Esophagus squamous epithelium (tissue), 5 donors: ENCODE data around the gene SFPQ. TPM values are rescaled to one million over a fixed set of nuclear protein-coding genes. Genes with fewer than 3 reads are reported as not detected.

Experiments used
- DNase-seq: peaks from one replicate; lab custom pipeline; 2025; lab: John Stamatoyannopoulos, UW
- H3K27ac ChIP-seq, 4 donors: fragments of 200-600 bp; sonication (generic); one replicate each; pipeline ENCODE4 v1.5.1; 2016 to 2019; ENCODE audit warnings: mild to moderate bottlenecking in 1 of 4
- H3K27me3 ChIP-seq, 4 donors: fragments of 200-600 bp; sonication (generic); 1 replicate in 3 of 4; 2 replicates in 1 of 4; pipeline versions ENCODE4 v1.5.1 to v1.6.0; 2017 to 2021; ENCODE audit warnings: antibody characterized with exemption in 1 of 4
- H3K36me3 ChIP-seq, 3 donors: fragments of 200-600 bp; sonication (generic); one replicate each; pipeline ENCODE4 v1.5.1; 2016 to 2019
- H3K4me1 ChIP-seq, 3 donors: fragments of 200-600 bp; sonication (generic); one replicate each; pipeline ENCODE4 v1.5.1; 2017 to 2019
- H3K4me3 ChIP-seq, 4 donors: fragments of 200-600 bp; sonication (generic); 1 replicate in 3 of 4; 2 replicates in 1 of 4; pipeline ENCODE4 v1.5.1; 2016 to 2019; ENCODE audit warnings: mild to moderate bottlenecking in 2 of 4, moderate library complexity in 1 of 4
- H3K9me3 ChIP-seq, 3 donors: fragments of 200-600 bp; sonication (generic); one replicate each; pipeline ENCODE4 v1.5.1; 2016 to 2019
- POLR2A ChIP-seq, 4 donors: fragments of 450-650 bp; IDR thresholded peaks; one replicate each; pipeline ENCODE4 v1.6.1; 2017; ENCODE audit warnings: antibody characterized with exemption in 4 of 4, mild to moderate bottlenecking in 4 of 4, moderate library complexity in 3 of 4
- WGBS, 2 donors: methylation state at CpG; one replicate each; pipeline ENCODE4 v1.1.5; 2018; 5-methylcytosine and 5-hydroxymethylcytosine counted together
- intact Hi-C: fragments of 100-400 bp; cut with DNase I; formaldehyde crosslinking; loops from one replicate; pipeline ENCODE4 v1.15.0; 2022
- total RNA-seq, 4 donors: library from RNA; depleted of rRNA; stranded (reverse); fragments of >200 nt; gene quantifications; one replicate each; pipeline ENCODE4 v1.1.0, GENCODE V29; 2016
- TF ChIP-seq, protein P1 (sequence below), 6 experiments: fragments of 450-650 bp in 4 of 6; fragments of 200-600 bp in 2 of 6; sonication (generic) in 2 of 6; IDR thresholded peaks; one replicate each; pipeline ENCODE4 v1.5.1; 2016 to 2019; ENCODE audit warnings: antibody characterized with exemption in 6 of 6, mild to moderate bottlenecking in 4 of 6, moderate library complexity in 4 of 6
- donor health status: DM: yes; HTN: yes; CAD: no.

Gene SFPQ
- total RNA-seq, 4 donors from 2014 or later: 99.6 to 222 (median 155) TPM

DNA sequence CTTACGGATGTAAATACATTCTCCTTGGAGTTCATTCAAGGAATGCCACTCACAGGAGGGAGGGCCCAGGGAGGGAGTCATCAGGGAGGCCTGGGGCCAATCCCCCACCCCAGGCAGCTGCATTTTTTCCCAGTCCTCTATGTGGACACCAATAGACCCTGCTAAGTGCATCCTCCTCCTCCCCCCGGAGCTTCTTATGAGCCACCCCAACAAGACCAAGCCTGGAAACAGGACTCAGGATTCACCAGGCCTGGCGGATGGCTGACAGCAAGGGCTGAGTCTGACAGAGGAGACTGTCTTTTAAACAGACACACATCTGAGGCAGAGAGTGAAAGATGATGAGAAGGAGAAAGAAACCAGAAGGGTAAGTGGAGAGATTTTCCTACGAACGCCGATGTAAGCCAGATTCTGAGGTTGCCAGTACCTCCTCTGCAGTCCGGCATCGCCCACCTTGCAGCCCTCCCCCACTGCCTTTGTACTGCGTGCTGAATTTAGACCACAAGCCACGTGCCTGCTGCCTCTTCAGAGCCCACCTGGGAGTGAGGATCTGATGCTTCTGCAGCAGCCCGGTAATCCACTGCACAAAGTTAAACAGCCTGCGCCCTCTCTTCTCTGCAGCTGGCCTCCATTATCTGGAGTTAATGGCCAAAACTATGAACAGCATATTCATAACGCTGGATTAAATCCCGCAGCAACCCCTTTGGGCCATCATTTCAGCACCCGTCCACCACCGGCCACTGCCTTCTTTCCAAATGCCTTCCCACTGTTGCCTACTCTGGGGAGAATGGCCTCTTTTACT lies 17.6 kb upstream of the SFPQ start:
- Histone ChIP-seq H3K36me3 (no peaks in the 10 kb centered on the region), H3K4me1 (no peaks in the 10 kb centered on the region), H3K4me3 (no peak overlapping the region), H3K27me3 (no peaks in the 10 kb centered on the region), H3K9me3 (no peaks in the 10 kb centered on the region), H3K27ac (no peak overlapping the region)
- WGBS, 2 donors: 76 to 80% methylated on average over 15 to 16 of the region's 16 CpGs
- no peak for DNase-seq
- intact Hi-C loops: no loop called here
- TF ChIP-seq POLR2A (IDR thresholded peaks at IDR 0.05): no peak
- TF ChIP-seq, protein P1, sequence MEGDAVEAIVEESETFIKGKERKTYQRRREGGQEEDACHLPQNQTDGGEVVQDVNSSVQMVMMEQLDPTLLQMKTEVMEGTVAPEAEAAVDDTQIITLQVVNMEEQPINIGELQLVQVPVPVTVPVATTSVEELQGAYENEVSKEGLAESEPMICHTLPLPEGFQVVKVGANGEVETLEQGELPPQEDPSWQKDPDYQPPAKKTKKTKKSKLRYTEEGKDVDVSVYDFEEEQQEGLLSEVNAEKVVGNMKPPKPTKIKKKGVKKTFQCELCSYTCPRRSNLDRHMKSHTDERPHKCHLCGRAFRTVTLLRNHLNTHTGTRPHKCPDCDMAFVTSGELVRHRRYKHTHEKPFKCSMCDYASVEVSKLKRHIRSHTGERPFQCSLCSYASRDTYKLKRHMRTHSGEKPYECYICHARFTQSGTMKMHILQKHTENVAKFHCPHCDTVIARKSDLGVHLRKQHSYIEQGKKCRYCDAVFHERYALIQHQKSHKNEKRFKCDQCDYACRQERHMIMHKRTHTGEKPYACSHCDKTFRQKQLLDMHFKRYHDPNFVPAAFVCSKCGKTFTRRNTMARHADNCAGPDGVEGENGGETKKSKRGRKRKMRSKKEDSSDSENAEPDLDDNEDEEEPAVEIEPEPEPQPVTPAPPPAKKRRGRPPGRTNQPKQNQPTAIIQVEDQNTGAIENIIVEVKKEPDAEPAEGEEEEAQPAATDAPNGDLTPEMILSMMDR (IDR thresholded peaks at IDR 0.05): no peak

DNA sequence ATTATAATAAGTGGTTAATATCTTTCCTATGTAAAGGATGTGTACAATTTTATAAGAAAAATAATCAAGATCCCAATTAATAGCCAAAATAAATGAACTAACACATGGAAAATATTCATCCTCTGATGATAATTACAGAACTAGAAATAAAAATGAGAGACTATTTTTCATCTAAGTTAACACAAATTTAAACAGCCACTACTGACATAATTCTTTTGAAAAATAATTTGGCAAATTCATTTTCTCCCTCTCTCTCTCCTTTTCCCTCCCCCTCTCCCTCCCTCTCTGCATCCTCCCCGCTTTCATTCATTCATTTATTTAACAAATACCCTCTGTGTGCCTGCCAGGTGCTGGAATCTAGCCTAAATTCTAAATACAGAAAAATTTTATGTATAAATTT lies 10.3 kb upstream of the SFPQ start:
- no peak for DNase-seq
- Histone ChIP-seq H3K4me3 (no peak overlapping the region), H3K4me1 (peaks cover 0 to 9% (median 0%) of the 10 kb centered on the region in 3 donors), H3K36me3 (no peaks in the 10 kb centered on the region), H3K27me3 (no peaks in the 10 kb centered on the region), H3K27ac (no peak overlapping the region), H3K9me3 (no peaks in the 10 kb centered on the region)
- intact Hi-C loops: loop anchor here (10.0 kb wide), 1 partner anchor 92 kb away; no protein-coding TSS in a partner anchor
- 50 to 62% methylated on average over 1 of the region's 1 CpG for WGBS, 2 donors
- no peak for TF ChIP-seq POLR2A (IDR thresholded peaks at IDR 0.05)
- TF ChIP-seq, protein P1 (IDR thresholded peaks at IDR 0.05): no peak

DNA sequence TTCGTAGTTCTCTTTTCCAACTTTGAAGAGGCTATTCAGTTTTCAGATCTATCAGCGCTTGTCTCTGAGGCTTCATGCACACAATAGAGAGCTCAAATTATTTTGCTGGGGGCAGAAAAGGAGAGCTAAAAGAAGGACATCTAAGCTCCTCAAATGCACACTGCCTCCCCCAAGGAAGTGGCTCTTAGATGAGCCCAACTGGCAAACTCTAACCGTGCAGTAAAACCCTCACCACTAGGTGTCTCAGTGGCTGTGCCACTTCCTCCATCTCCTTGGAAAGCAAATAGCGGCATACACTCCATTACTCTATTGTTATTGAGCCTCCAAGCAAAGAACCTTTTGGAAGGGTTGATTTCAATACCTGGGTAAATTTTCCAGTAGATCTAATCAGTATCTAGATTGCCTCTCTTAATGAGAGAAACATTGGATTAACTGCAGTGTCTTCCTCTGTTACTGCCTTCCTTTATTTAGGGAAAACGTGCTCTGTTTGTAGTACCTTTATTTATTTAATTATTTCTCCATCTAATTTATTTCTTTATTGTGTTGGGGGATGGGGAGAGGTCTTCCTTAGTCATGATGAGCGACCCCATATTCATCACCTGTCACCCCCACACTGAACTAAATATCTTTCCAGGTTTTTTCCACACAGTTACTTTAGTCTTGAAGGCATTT lies 9.2 kb upstream of the SFPQ start:
- Histone ChIP-seq H3K4me3 (no peak overlapping the region), H3K27me3 (no peaks in the 10 kb centered on the region), H3K9me3 (no peaks in the 10 kb centered on the region), H3K4me1 (peaks cover 0 to 9% (median 0%) of the 10 kb centered on the region in 3 donors), H3K36me3 (no peaks in the 10 kb centered on the region), H3K27ac (no peak overlapping the region)
- no peak for DNase-seq
- TF ChIP-seq POLR2A (IDR thresholded peaks at IDR 0.05): no peak
- TF ChIP-seq, protein P1 (IDR thresholded peaks at IDR 0.05): peak; percentile 73 to 87 (median 83)
- intact Hi-C loops: loop anchor here (10.0 kb wide), 1 partner anchor 93 kb away; no protein-coding TSS in a partner anchor
- WGBS, 2 donors: 25 to 31% methylated on average over 6 of the region's 6 CpGs

DNA sequence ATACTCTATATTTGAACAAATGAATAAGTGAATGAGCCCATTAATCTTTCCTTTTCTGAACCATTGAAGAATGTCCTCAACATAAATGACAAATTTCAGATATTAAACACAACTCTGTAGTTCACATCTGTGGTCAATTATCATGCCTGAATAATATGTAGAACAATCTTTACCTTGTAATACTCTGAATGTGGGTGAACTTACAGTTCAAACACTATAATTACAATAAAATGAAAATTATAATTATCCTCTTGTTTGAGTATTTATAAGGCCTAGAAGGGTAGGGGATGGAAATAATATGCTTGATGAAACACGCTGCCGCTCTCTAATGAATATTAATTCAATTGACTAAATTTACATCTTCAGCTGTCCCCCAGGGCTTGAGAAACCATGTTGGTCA lies 8.7 kb upstream of the SFPQ start:
- WGBS, 2 donors: 49 to 53% methylated on average over 2 of the region's 2 CpGs
- Histone ChIP-seq H3K4me3 (no peak overlapping the region), H3K36me3 (no peaks in the 10 kb centered on the region), H3K27ac (no peak overlapping the region), H3K4me1 (peaks cover 0 to 9% (median 0%) of the 10 kb centered on the region in 3 donors), H3K9me3 (no peaks in the 10 kb centered on the region), H3K27me3 (no peaks in the 10 kb centered on the region)
- intact Hi-C loops: loop anchor here (10.0 kb wide), 1 partner anchor 93 kb away; no protein-coding TSS in a partner anchor
- no peak for DNase-seq
- TF ChIP-seq, protein P1 (IDR thresholded peaks at IDR 0.05): no peak
- no peak for TF ChIP-seq POLR2A (IDR thresholded peaks at IDR 0.05)
